Ovary (tissue), 9 donors: Measurements from ENCODE around the gene PTGIS. TPM values are rescaled to one million over a fixed set of nuclear protein-coding genes. Genes with fewer than 3 reads are reported as not detected.

Experiments
- DNase-seq, 5 donors: peaks; one replicate each; pipeline ENCODE4 v3.0.0-alpha.2; 2019 to 2020
- H3K27ac ChIP-seq, 2 donors: fragments of 200-600 bp; one replicate each; pipeline versions ENCODE4 v1.5.1 to v1.8.0; 2019 to 2022
- H3K27me3 ChIP-seq: fragments of 200-600 bp; one replicate; pipeline ENCODE4 v1.8.0; 2022
- H3K36me3 ChIP-seq: fragments of 200-600 bp; sonication (generic); one replicate; pipeline ENCODE4 v1.5.1; 2019
- H3K4me1 ChIP-seq: one replicate; pipeline ENCODE4 v1.8.1; 2013; ENCODE audit warnings: mild to moderate bottlenecking, moderate library complexity; ENCODE audit not compliant: insufficient read depth
- H3K4me3 ChIP-seq: fragments of 200-600 bp; sonication (generic); one replicate; pipeline ENCODE4 v1.5.1; 2017
- H3K9me3 ChIP-seq, 2 donors: fragments of 200-600 bp in 1 of 2; sonication (generic) in 1 of 2; one replicate each; pipeline versions ENCODE4 v1.5.1 to v1.8.1; 2013 to 2019; ENCODE audit warnings: mild to moderate bottlenecking in 1 of 2, moderate library complexity in 1 of 2
- CTCF ChIP-seq, 3 donors: fragments of 450-650 bp in 2 of 3; fragments of 200-600 bp in 1 of 3; IDR thresholded peaks; one replicate each; pipeline versions ENCODE4 v1.5.1 to v1.8.0; 2016 to 2022; ENCODE audit warnings: antibody characterized with exemption in 3 of 3, mild to moderate bottlenecking in 1 of 3
- EP300 ChIP-seq: sonication (generic); formaldehyde crosslinking; IDR thresholded peaks from one replicate; pipeline ENCODE4 v1.6.1; 2017; ENCODE audit warnings: antibody characterized with exemption
- POLR2A ChIP-seq: fragments of 450-650 bp; IDR thresholded peaks from one replicate; pipeline ENCODE4 v1.6.1; 2017; ENCODE audit warnings: antibody characterized with exemption, mild to moderate bottlenecking, moderate library complexity
- WGBS, 3 donors: extraction: QIAGEN DNeasy Blood & Tissue Kit in 1 of 3; methylation state at CpG; one replicate each; pipeline versions ENCODE4 v1.1.5 to v1.1.7; 2013 to 2017; 5-methylcytosine and 5-hydroxymethylcytosine counted together
- intact Hi-C, 4 donors: fragments of 100-400 bp; cut with DNase I; formaldehyde crosslinking; loops; one replicate each; pipeline versions ENCODE4 v1.11.0 to v1.15.1; 2022 to 2023
- polyA plus RNA-seq, 2 donors: library from polyadenylated mRNA; stranded (reverse); fragments of 200-250 nt in 1 of 2; fragments of 350-450 nt in 1 of 2; fragmentation: Illumina TruSeq in 1 of 2; extraction: RNeasy Lipid Tissue Mini Kit (QIAGEN cat#74804) in 1 of 2; gene quantifications; one replicate each; pipeline ENCODE4 v1.2.3, GENCODE V29; 2013 to 2014
- total RNA-seq, 7 donors: library from RNA; depleted of rRNA in 2 of 7; stranded (reverse); fragments of >200 nt in 2 of 7; fragmentation: NEBNext Ultra II Directional in 3 of 7; extraction: Animal tissue kit (Norgen Biotek cat#: 25700) in 3 of 7; gene quantifications; one replicate each; pipeline versions ENCODE4 v1.1.0 to v1.2.4, GENCODE V29; 2016 to 2023
- donor health status: DM: no; HTN: no; CAD: no; lungs with moderate emphysema.
- donor health status: DM: no; HTN: no; CAD: no.
- donor health status: Bipolar disorder and iron deficiency.
- donor health status: DM: yes; HTN: yes; CAD: no.
- donor health status: DM: no; HTN: no; CAD: no.
- donor health status: DM: yes; HTN: yes; CAD: no.

Gene PTGIS
- total and polyA plus RNA-seq, 9 donors: 38.3 to 221 (median 130) TPM

- 96% methylated on average over 21 of the region's 21 CpGs for WGBS, 3 donors
- TF ChIP-seq POLR2A (no peak), EP300 (no peak), CTCF (IDR thresholded peaks at IDR 0.05) (no peak)
- no peak for DNase-seq
- Histone ChIP-seq H3K27ac (no peak overlapping the region), H3K27me3 (no peaks in the 10 kb centered on the region), H3K4me3 (no peak overlapping the region), H3K36me3 (peaks cover 2% of the 10 kb centered on the region), H3K4me1 (no peaks in the 10 kb centered on the region), H3K9me3 (no peaks in the 10 kb centered on the region)
- intact Hi-C loops: loop anchor here in 2 of 4 donors (10.0 kb wide), 1 partner anchor 305 kb away; no protein-coding TSS in a partner anchor
These were observed 28.3 kb downstream of the PTGIS start for GRCh38 chr20:49539481-49540231.

GRCh38 chr20:49538950-49539349 is 29.0 kb downstream of the PTGIS start:
- H3K4me3 ChIP-seq: no peak overlapping the region
- H3K27me3 ChIP-seq: no peaks in the 10 kb centered on the region
- peaks cover 2% of the 10 kb centered on the region for H3K36me3 ChIP-seq
- no peak for DNase-seq
- intact Hi-C loops: no loop called here
- no peaks in the 10 kb centered on the region for H3K4me1 ChIP-seq
- TF ChIP-seq CTCF (IDR thresholded peaks at IDR 0.05) (no peak), POLR2A (no peak), EP300 (no peak)
- 94 to 98% (median 96%) methylated on average over 3 of the region's 3 CpGs for whole genome bisulfite sequencing, 3 donors
- H3K27ac ChIP-seq: no peak overlapping the region
- H3K9me3 ChIP-seq: no peaks in the 10 kb centered on the region

GRCh38 chr20:49534255-49534712 is 33.7 kb downstream of the PTGIS start:
- peak in 4 of 5 donors; percentile 32 to 62 (median 50) for DNase-seq
- no peaks in the 10 kb centered on the region for H3K9me3 ChIP-seq
- H3K4me3 ChIP-seq: no peak overlapping the region
- H3K4me1 ChIP-seq: no peaks in the 10 kb centered on the region
- intact Hi-C loops: loop anchor here in 2 of 4 donors (2.0 to 5.0 kb wide), 2 partner anchors 201 to 202 kb away; no protein-coding TSS in a partner anchor
- H3K36me3 ChIP-seq: peaks cover 2% of the 10 kb centered on the region
- H3K27me3 ChIP-seq: no peaks in the 10 kb centered on the region
- H3K27ac ChIP-seq: no peak overlapping the region
- WGBS, 3 donors: 6 to 11% (median 9%) methylated on average over 3 of the region's 3 CpGs
- no peak for TF ChIP-seq POLR2A
- peak; percentile 38 to 65 (median 61) for TF ChIP-seq CTCF (IDR thresholded peaks at IDR 0.05)

- 88 to 90% (median 89%) methylated on average over 6 of the region's 6 CpGs for WGBS, 3 donors
- peaks cover 2% of the 10 kb centered on the region for H3K36me3 ChIP-seq
- H3K9me3 ChIP-seq: no peaks in the 10 kb centered on the region
- no peaks in the 10 kb centered on the region for H3K4me1 ChIP-seq
- H3K27ac ChIP-seq: no peak overlapping the region
- no peak overlapping the region for H3K4me3 ChIP-seq
- intact Hi-C loops: loop anchor here in 1 of 4 donors (5.0 kb wide), 1 partner anchor 200 kb away; no protein-coding TSS in a partner anchor
- H3K27me3 ChIP-seq: no peaks in the 10 kb centered on the region
- no peak for DNase-seq
- no peak for TF ChIP-seq EP300
- TF ChIP-seq POLR2A: no peak
- no peak for TF ChIP-seq CTCF (IDR thresholded peaks at IDR 0.05)
These were observed 35.5 kb downstream of the PTGIS start for GRCh38 chr20:49532285-49532946.
